Measurements from ENCODE around the gene PDLIM1. TPM values are rescaled to one million over a fixed set of nuclear protein-coding genes. Genes with fewer than 3 reads are reported as not detected.

The PDLIM1 gene
- total and polyA plus RNA-seq, 2 of the 8 experiments (the other 6 are each of a cell fraction or from before 2014, with no cell fraction given), result 169 to 245 TPM

GRCh38 chr10:95260909-95261552 lies 29.8 kb downstream of the PDLIM1 start:
- Histone ChIP-seq H3K9ac (replicated peaks in 1 of 4; ENCODE audit: extremely low read depth in 1 of 4, low read depth in 3 of 4, low read length in 3 of 4) (no peak overlapping the region), H3K4me3 (ENCODE audit: extremely low read depth in 1 of 4, insufficient read depth in 2 of 4, low read depth in 3 of 4, low read length in 4 of 4) (no peak overlapping the region), H2BK15ac (ENCODE audit: low read length) (no peak overlapping the region), H3K27me3 (replicated peaks in 1 of 4; ENCODE audit: control insufficient read depth in 3 of 4, extremely low read depth in 1 of 4, insufficient read depth in 3 of 4, low read length in 3 of 4) (no peaks in the 10 kb centered on the region), H3K23me2 (ENCODE audit: low read depth, low read length) (no peaks in the 10 kb centered on the region), H2AK5ac (ENCODE audit: low read depth, low read length) (no peak overlapping the region), H2BK20ac (ENCODE audit: low read length) (0 out of 2 replicates have a peak overlapping the region, but pooled peaks have one; percentile 83), H3K18ac (ENCODE audit: extremely low read depth, low read length) (no peak overlapping the region), H3K79me2 (ENCODE audit: control insufficient read depth in 1 of 2, insufficient read depth in 2 of 2, low read length in 2 of 2) (peaks cover 0 to 13% of the 10 kb centered on the region in 2 experiments; a peak in 1 of 4 replicates), H3K4me1 (replicated peaks in 1 of 4; ENCODE audit: control insufficient read depth in 3 of 4, insufficient read depth in 4 of 4, low read length in 3 of 4) (peaks cover 5 to 24% (median 12%) of the 10 kb centered on the region in 4 experiments), H3K14ac (ENCODE audit: insufficient read length) (no peak overlapping the region), H2BK5ac (ENCODE audit: low read depth, low read length) (no peak overlapping the region), H3K4ac (replicated peaks; ENCODE audit: insufficient read length, low read depth, low read length) (no peak overlapping the region), H4K5ac (ENCODE audit: insufficient read length, low read depth, low read length) (no peak overlapping the region), H3K36me3 (ENCODE audit: control insufficient read depth in 2 of 4, insufficient read depth in 4 of 4, low read length in 3 of 4) (peaks cover 11 to 77% (median 36%) of the 10 kb centered on the region in 4 experiments), H3K27ac (ENCODE audit: low read depth, low read length) (no peak overlapping the region), H3K9me3 (ENCODE audit: insufficient read depth in 2 of 2, low read depth in 1 of 2, low read length in 1 of 2) (0 out of 4 replicates have a peak, but pooled peaks cover 0 to 3% of the 10 kb centered on the region in 2 experiments), H3K23ac (ENCODE audit: insufficient read length) (no peak overlapping the region), H3K56ac (replicated peaks; ENCODE audit: insufficient read length, low read depth, low read length) (no peak overlapping the region), H3K4me2 (ENCODE audit: insufficient read depth in 1 of 2, low read depth in 2 of 2, low read length in 2 of 2) (no peak overlapping the region), H2AFZ (ENCODE audit: low read length) (no peak overlapping the region), H2BK120ac (replicated peaks; ENCODE audit: low read depth, low read length) (no peak overlapping the region), H4K8ac (ENCODE audit: extremely low read depth, insufficient read depth, low read length) (peak overlapping the region; percentile 20; the same call in 1 of the 2 replicates), H4K91ac (replicated peaks; ENCODE audit: insufficient read length, low read length) (no peak overlapping the region), H4K20me1 (replicated peaks in 1 of 2; ENCODE audit: control insufficient read depth in 1 of 2, insufficient read depth in 2 of 2, low read length in 2 of 2) (no peaks in the 10 kb centered on the region), H3K79me1 (ENCODE audit: low read depth, low read length) (peaks cover 2% of the 10 kb centered on the region; the same call in 1 of the 2 replicates), H2BK12ac (ENCODE audit: low read depth, low read length) (no peak overlapping the region)
- POLR2A ChIA-PET (ENCODE audit: partially characterized antibody), result interaction anchor here (1.8 kb wide), 1 partner anchor 30 kb away, joined by 5 read pairs; no protein-coding TSS in a partner anchor
- TF ChIP-seq CBX8 (IDR thresholded peaks at IDR 0.05; ENCODE audit: borderline replicate concordance, low read depth, low read length), result no peak
- no peak for TF ChIP-seq YY1 (IDR thresholded peaks at IDR 0.05; ENCODE audit: low read depth, low read length)
- TF ChIP-seq RBBP5 (IDR thresholded peaks at IDR 0.05; ENCODE audit: borderline replicate concordance, low read depth, low read length), result no peak
- TF ChIP-seq PHF8 (conservative IDR thresholded peaks at IDR 0.05; ENCODE audit: low read depth, low read length), result no peak
- no peak for TF ChIP-seq SIX5 (IDR thresholded peaks at IDR 0.05; ENCODE audit: low read depth, low read length)
- no peak for TF ChIP-seq SP2 (IDR thresholded peaks at IDR 0.05; ENCODE audit: low read length)
- no peak for TF ChIP-seq SRF (IDR thresholded peaks at IDR 0.05; ENCODE audit: low read depth, low read length)
- no peak for TF ChIP-seq TBP (IDR thresholded peaks at IDR 0.05; ENCODE audit: low read depth, low read length)
- TF ChIP-seq GABPA (IDR thresholded peaks at IDR 0.05; ENCODE audit: borderline replicate concordance, insufficient read depth, low read length), result no peak
- no peak for TF ChIP-seq BCL11A (IDR thresholded peaks at IDR 0.05; ENCODE audit: low read depth in 2 of 2, low read length in 2 of 2)
- peak in 1 of 2 experiments; percentile 28 for DNase-seq (ENCODE audit: low read depth in 1 of 2, low spot score in 2 of 2)
- FAIRE-seq, result no peak
- CTCF ChIA-PET (ENCODE audit: partially characterized antibody), result interaction anchor here (1.5 to 7.3 kb wide), 5 partner anchors 15 to 102 kb away, joined by 5 to 52 read pairs (median 9); no protein-coding TSS in a partner anchor
- 93% methylated on average over 4 of the region's 4 CpGs; no CpG with 5 or more reads in 1 of the 2 experiments for WGBS, 2 experiments (ENCODE audit: extremely low coverage in 1 of 2, insufficient coverage in 1 of 2, insufficient read length in 1 of 2, insufficient replicate concordance in 2 of 2, low coverage in 1 of 2, low lambda C conversion rate in 2 of 2, missing lambda C conversion rate in 1 of 2)

All from H1 (cell line).